GM06990 (cell line): Measurements from ENCODE around the gene RHBDL1.

Experiments
- DNase-seq: peaks from one replicate; pipeline ENCODE4 v3.0.0-alpha.2; 2011; ENCODE audit not compliant: insufficient read length; ENCODE audit errors: extremely low read depth
- H3K27me3 ChIP-seq: replicated peaks from 2 replicates; pipeline ENCODE4 v1.6.0; 2011; ENCODE audit warnings: low read length; ENCODE audit not compliant: control insufficient read depth, insufficient read depth
- H3K36me3 ChIP-seq: 2 replicates; pipeline ENCODE4 v1.5.1; 2011; ENCODE audit warnings: low read length; ENCODE audit not compliant: control insufficient read depth, insufficient read depth
- H3K4me3 ChIP-seq: replicated peaks from 2 replicates; pipeline ENCODE4 v1.5.1; 2011; ENCODE audit warnings: low read depth, mild to moderate bottlenecking, control low read depth, low read length
- TF ChIP-seq, protein P1 (sequence below): IDR thresholded peaks from 2 replicates; pipeline ENCODE4 v1.5.1; 2011; ENCODE audit warnings: low read length, control low read depth, mild to moderate bottlenecking, inconsistent platforms; ENCODE audit not compliant: insufficient read depth, poor library complexity, severe bottlenecking

RHBDL1 gene

DNA sequence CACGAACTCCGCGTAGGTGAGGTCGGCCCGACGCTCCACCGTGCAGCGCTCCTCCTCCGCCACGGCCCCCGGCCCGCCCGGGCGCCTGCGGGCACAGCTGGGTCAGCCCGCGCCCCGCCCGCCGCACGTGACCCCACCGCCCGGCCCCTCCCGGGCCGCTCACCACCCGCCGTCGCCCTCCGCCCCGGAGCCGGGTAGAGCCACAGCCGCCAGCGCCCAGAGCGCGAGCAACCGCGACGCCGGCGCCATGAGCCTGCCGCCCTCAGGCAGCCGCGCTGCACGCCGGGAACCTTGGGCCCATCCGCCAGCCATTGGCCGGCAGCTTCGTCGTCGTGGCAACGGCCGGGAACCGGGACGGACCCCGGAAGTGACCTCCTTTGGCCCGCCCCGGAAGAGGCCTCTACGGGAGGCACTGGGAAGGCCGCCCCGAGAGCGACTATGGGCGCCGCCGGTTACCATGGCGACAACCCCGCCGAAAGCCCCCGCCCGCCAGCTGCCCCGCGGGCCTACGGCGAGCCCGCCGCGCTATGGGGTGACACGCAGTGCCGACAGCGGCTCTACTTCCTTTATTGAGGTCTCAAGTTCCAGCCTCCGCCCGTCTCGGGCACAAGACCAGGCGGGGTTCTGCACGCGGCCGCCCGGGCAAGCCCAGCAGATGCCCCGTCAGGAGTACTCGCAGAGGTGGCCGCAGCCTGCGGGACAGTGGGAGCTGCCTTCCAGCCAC lies 8.8 kb downstream of the RHBDL1 start, which contains the start of gene JMJD8:
TSS of gene JMJD8 (minus strand) at position 264 of the 724 bp plus-strand sequence. CDS start at position 249, 15 bp downstream.
- H3K27me3 ChIP-seq = no peaks in the 10 kb centered on the region
- DNase-seq = peak; percentile 97
- H3K36me3 ChIP-seq = peaks cover 37% of the 10 kb centered on the region
- peak within 1 kb of the TSS; percentile 77 for H3K4me3 ChIP-seq
- TF ChIP-seq, protein P1, sequence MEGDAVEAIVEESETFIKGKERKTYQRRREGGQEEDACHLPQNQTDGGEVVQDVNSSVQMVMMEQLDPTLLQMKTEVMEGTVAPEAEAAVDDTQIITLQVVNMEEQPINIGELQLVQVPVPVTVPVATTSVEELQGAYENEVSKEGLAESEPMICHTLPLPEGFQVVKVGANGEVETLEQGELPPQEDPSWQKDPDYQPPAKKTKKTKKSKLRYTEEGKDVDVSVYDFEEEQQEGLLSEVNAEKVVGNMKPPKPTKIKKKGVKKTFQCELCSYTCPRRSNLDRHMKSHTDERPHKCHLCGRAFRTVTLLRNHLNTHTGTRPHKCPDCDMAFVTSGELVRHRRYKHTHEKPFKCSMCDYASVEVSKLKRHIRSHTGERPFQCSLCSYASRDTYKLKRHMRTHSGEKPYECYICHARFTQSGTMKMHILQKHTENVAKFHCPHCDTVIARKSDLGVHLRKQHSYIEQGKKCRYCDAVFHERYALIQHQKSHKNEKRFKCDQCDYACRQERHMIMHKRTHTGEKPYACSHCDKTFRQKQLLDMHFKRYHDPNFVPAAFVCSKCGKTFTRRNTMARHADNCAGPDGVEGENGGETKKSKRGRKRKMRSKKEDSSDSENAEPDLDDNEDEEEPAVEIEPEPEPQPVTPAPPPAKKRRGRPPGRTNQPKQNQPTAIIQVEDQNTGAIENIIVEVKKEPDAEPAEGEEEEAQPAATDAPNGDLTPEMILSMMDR = no peak

DNA sequence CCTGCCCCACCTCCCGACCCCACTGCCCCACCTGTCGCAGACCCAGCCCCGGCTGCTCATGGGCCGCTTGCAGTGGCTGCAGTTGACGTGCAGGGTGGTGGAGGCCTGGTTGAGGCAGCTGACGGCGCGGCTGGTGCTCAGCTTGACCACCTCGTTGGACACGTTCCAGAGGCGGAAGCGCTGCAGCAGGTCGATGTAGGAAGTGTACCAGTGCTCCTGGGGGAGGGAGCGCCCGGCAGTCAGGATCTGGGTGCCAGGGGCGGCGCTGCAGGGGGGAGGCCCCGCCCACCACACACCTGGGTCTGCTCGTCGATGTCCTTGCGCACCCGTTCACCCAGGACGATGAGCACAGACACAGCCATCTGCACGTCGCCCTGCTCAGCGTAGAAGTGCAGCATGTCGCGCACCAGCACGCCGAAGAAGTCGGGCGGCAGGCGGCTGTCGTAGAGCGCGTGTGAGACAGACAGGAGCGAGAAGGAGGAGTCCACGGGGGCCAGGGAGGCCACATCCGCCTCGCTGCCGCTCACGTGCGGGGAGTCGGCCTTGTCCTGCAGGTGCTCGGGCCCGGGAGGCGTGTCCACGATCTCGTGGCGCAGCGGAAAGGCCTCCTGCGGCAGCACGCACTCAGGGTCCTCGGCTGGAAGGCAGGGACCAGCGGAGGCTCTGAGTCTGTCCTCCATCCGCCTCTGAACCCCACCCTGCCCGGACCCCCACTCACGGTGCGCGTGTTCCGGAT lies 9.7 kb downstream of the RHBDL1 start:
- Histone ChIP-seq H3K36me3 (peaks cover 37% of the 10 kb centered on the region), H3K4me3 (no peak overlapping the region), H3K27me3 (no peaks in the 10 kb centered on the region)
- DNase-seq = no peak
- TF ChIP-seq, protein P1 = no peak

DNA sequence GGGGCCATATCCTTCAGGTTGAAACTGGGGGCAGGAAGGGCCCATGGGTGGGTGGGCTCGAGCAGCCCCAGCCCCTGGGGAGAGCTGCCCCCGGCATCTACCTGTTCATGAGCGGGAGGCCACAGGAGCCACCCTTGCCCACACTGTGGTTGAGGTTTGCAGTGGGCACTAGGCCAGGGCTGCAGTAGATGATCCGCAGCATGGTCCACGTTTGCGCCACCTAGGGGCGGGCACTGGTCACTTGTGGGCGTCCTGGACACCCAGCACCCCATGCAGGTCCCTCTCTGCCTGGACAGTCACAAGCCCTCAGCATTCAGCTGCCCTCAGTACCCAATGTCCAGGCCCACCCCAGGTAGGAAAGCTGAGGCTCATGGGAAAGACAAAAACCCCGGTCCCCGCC lies 10.5 kb downstream of the RHBDL1 start:
- H3K4me3 ChIP-seq = no peak overlapping the region
- peaks cover 37% of the 10 kb centered on the region for H3K36me3 ChIP-seq
- no peaks in the 10 kb centered on the region for H3K27me3 ChIP-seq
- TF ChIP-seq, protein P1 = peak; percentile 11
- no peak for DNase-seq

DNA sequence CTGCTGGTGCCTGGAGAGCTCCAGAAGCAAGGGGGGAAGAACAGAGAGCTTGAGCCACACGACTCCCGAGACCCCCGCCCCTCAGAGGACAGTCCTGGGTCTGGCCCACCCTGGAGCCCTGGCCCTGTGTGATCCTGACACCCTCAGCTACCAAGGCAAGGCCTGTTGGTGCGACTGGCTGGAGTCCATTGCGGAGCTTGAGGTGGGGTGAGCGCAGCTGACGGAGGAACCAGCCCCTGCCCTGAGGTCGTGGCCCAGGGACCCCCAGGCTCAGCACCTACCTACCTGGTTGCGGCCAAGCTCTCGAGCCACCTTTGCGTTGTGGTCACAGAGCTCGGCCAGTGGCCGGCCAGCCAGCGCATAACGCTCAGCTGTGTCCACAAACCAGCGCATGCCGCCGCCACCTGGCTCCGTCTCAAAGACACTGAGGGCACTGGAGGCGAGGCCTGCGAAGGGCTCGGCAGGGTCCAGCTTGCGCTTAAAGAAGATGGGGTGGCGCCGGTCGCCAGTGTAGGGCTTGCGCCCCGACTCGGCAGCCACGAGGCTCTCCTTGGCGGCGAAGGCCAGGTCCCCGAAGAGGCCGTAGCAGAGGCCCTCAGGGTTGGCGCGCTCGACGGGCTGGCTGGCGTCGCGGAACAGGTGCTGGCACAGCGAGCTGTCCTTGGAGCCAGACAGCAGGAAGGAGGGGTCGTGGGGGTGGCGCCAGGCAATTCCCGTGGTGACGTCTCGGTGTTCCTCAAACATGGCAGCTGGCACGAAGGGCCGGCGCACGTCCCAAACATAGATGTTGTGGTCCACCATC lies 11.2 kb downstream of the RHBDL1 start:
- Histone ChIP-seq H3K36me3 (peaks cover 34% of the 10 kb centered on the region), H3K4me3 (no peak overlapping the region)
- TF ChIP-seq, protein P1 = no peak

DNA sequence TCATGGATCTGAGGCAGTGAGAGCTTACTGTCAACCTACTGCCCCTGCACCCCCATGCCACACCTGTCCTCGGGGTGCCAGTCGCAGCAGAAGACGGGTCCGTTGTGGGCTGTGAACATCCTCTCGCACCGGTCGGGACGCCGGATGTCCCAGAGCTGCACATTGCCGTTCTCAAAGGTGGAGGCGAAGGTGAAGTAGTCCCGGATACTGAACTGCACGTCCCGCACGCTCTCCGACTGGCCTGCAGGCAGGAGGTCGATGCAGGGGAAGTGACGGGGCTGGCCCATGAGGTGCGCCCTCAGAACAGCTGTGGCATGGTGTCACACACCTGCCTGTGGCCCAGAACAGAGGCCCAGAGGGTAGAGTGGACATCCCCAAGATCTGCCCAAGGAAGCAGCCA lies 12.0 kb downstream of the RHBDL1 start:
- peaks cover 26% of the 10 kb centered on the region for H3K36me3 ChIP-seq
- no peak overlapping the region for H3K4me3 ChIP-seq
- TF ChIP-seq, protein P1 = no peak
- H3K27me3 ChIP-seq = no peaks in the 10 kb centered on the region
- no peak for DNase-seq

More for the DNA sequence above, 11.2 kb downstream of the RHBDL1 start:
- no peaks in the 10 kb centered on the region for H3K27me3 ChIP-seq
- no peak for DNase-seq
